Measurements from ENCODE around the gene EZH2.

DNA sequence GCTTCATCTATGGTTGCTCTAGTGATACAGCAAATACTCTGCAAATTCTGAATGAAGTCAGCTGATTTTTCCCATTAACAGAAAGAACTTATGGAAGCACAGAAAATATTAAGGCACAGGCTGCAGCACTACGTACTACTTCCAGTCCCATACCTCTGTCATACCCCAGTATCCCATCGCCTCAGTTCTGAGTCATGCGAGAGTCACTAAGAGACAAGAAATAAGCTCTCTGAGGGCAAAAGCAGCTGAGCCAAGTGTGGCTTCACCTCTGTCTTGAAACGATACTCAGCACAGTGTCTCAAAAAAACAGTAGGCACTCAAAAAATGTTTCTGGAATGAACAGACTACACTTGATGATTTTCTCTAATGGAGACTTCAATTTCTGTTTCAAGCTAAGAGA is 48.2 kb downstream of the EZH2 start:
- no peak for TF ChIP-seq CTCF (IDR thresholded peaks at IDR 0.05)
- no peak for TF ChIP-seq POLR2A (IDR thresholded peaks at IDR 0.05)

All from heart left ventricle (tissue), 13 donors.